ENCODE results near the gene TMEM63A.

GRCh38 chr1:225822655-225823403 lies 59.4 kb downstream of the TMEM63A start:
- no peak for TF ChIP-seq MAX (CRISPR knock-in tag; IDR thresholded peaks at IDR 0.05)
- no peak for TF ChIP-seq GRHL2 (CRISPR knock-in tag; IDR thresholded peaks at IDR 0.05; ENCODE audit: insufficient replicate concordance, severe bottlenecking)
- no peak for TF ChIP-seq SMAD3 (CRISPR knock-in tag; IDR thresholded peaks at IDR 0.05; ENCODE audit: borderline replicate concordance)
- no peak for TF ChIP-seq CTCF (IDR thresholded peaks at IDR 0.05)
- TF ChIP-seq IRF2 (CRISPR knock-in tag; IDR thresholded peaks at IDR 0.05; ENCODE audit: borderline replicate concordance, low read depth), result no peak
